HepG2 (cell line): Measurements from ENCODE around the gene LDLRAD2. TPM values are rescaled to one million over a fixed set of nuclear protein-coding genes. Genes with fewer than 3 reads are reported as not detected.

Experiments
- AHDC1 ChIP-seq: sonication (generic); formaldehyde crosslinking; IDR thresholded peaks from 2 replicates; pipeline ENCODE4 v1.5.1; 2020; ENCODE audit warnings: mild to moderate bottlenecking, missing genetic modification reagents, borderline replicate concordance
- BCL6 ChIP-seq: IDR thresholded peaks from 2 replicates; pipeline ENCODE4 v1.6.1; 2016; ENCODE audit warnings: missing genetic modification reagents, missing compliant biosample characterization
- BHLHE40 ChIP-seq: IDR thresholded peaks from 2 replicates; pipeline ENCODE4 v1.6.1; 2011; ENCODE audit warnings: low read length, improper control_type of control experiment
- DR1 ChIP-seq: sonication (generic); formaldehyde crosslinking; IDR thresholded peaks from 2 replicates; pipeline ENCODE4 v1.8.0; 2021; ENCODE audit warnings: mild to moderate bottlenecking, missing genetic modification reagents, inconsistent platforms
- DRAP1 ChIP-seq: IDR thresholded peaks from 2 replicates; pipeline ENCODE4 v1.6.1; 2016; ENCODE audit warnings: missing genetic modification reagents, missing compliant biosample characterization
- FUBP1 ChIP-seq: sonication (generic); formaldehyde crosslinking; IDR thresholded peaks from 2 replicates; pipeline ENCODE4 v1.5.1; 2020; ENCODE audit warnings: missing genetic modification reagents, mild to moderate bottlenecking, borderline replicate concordance
- GATAD2A ChIP-seq: IDR thresholded peaks from 2 replicates; pipeline ENCODE4 v1.6.1; 2016
- HHEX ChIP-seq: IDR thresholded peaks from 2 replicates; pipeline ENCODE4 v1.6.1; 2016; ENCODE audit warnings: control low read depth
- HMG20A ChIP-seq: IDR thresholded peaks from 2 replicates; pipeline ENCODE4 v1.6.1; 2016; ENCODE audit warnings: borderline replicate concordance
- ISL2 ChIP-seq: sonication (generic); formaldehyde crosslinking; IDR thresholded peaks from 2 replicates; pipeline ENCODE4 v1.5.0; 2020; ENCODE audit warnings: missing genetic modification reagents
- KAT8 ChIP-seq: IDR thresholded peaks from 2 replicates; pipeline ENCODE4 v1.6.1; 2016; ENCODE audit warnings: missing genetic modification reagents, missing compliant biosample characterization
- MED8 ChIP-seq: sonication (generic); formaldehyde crosslinking; IDR thresholded peaks from 2 replicates; pipeline ENCODE4 v1.8.1; 2023; ENCODE audit warnings: mild to moderate bottlenecking, missing genetic modification reagents; ENCODE audit not compliant: insufficient replicate concordance
- MIXL1 ChIP-seq: IDR thresholded peaks from 2 replicates; pipeline ENCODE4 v1.6.1; 2016
- MXI1 ChIP-seq: IDR thresholded peaks from 3 replicates; pipeline ENCODE4 v1.6.1; 2012; ENCODE audit warnings: low read depth, low read length, inconsistent platforms, borderline replicate concordance
- NBN ChIP-seq: fragments of 450-650 bp; conservative IDR thresholded peaks from 2 replicates; pipeline ENCODE4 v1.6.1; 2017
- TEAD3 ChIP-seq: optimal IDR thresholded peaks from 2 replicates; pipeline ENCODE3; 2016; ENCODE audit warnings: borderline replicate concordance
- TFE3 ChIP-seq: IDR thresholded peaks from 2 replicates; pipeline ENCODE4 v1.6.1; 2016
- ZBTB43 ChIP-seq: sonication (generic); formaldehyde crosslinking; conservative IDR thresholded peaks from 2 replicates; pipeline ENCODE4 v1.4.0; 2020; ENCODE audit warnings: missing genetic modification reagents
- ZUFSP ChIP-seq: sonication (generic); formaldehyde crosslinking; IDR thresholded peaks from 2 replicates; pipeline ENCODE4 v1.9.0; 2021; ENCODE audit warnings: missing genetic modification reagents, mild to moderate bottlenecking, borderline replicate concordance
- polyA plus RNA-seq, 8 experiments: library from polyadenylated mRNA; depleted of rRNA in 3 of 8; stranded (reverse) in 7 of 8; unstranded in 1 of 8; fragments of >200 nt; fragmentation: Illumina TruSeq in 4 of 8; extraction: Trizol in 4 of 8; gene quantifications; 2 replicates each; pipeline versions ENCODE4 v1.2.1 to v1.2.3, GENCODE V29; 2011 to 2016; ENCODE audit warnings: low read depth in 4 of 8, missing spikeins in 1 of 8, mixed read lengths in 1 of 8; ENCODE audit not compliant: insufficient read depth in 1 of 8
- total RNA-seq, 5 experiments: library from RNA; depleted of rRNA; stranded (reverse); fragments of >200 nt; fragmentation: Illumina TruSeq; extraction: Trizol; gene quantifications; 2 replicates each; pipeline ENCODE4 v1.2.3, GENCODE V29; 2016; ENCODE audit warnings: low read depth in 1 of 5

Gene LDLRAD2
- total and polyA plus RNA-seq, 2 of the 13 experiments (the other 11 are each of a cell fraction or from before 2014, with no cell fraction given): not detected

GRCh38 chr1:21775985-21776562, 36.0 kb upstream of the LDLRAD2 start (continued):
- no peak for TF ChIP-seq ZUFSP
- TF ChIP-seq DR1 (CRISPR knock-in tag): no peak
- TF ChIP-seq GATAD2A (CRISPR knock-in tag): peak; percentile 98
- peak; percentile 66 for TF ChIP-seq ZBTB43 (CRISPR knock-in tag)
- TF ChIP-seq KAT8: peak; percentile 82
- no peak for TF ChIP-seq NBN
- peak; percentile 91 for TF ChIP-seq MIXL1 (CRISPR knock-in tag)
- TF ChIP-seq FUBP1 (CRISPR knock-in tag): no peak
- no peak for TF ChIP-seq MED8 (CRISPR knock-in tag)
- peak; percentile 88 for TF ChIP-seq TFE3 (CRISPR knock-in tag)
- TF ChIP-seq HMG20A (CRISPR knock-in tag): peak; percentile 99
- TF ChIP-seq AHDC1 (CRISPR knock-in tag): peak; percentile 82; the same call in 1 of the 2 replicates
- TF ChIP-seq DRAP1: peak; percentile 28; the same call in 1 of the 2 replicates
- TF ChIP-seq TEAD3 (CRISPR knock-in tag): peak; percentile 90
- peak; percentile 88 for TF ChIP-seq ISL2 (CRISPR knock-in tag)
- TF ChIP-seq BCL6 (CRISPR knock-in tag): peak; percentile 100
- peak; percentile 99 for TF ChIP-seq HHEX (CRISPR knock-in tag)
- TF ChIP-seq MXI1: peak; percentile 24; the same call in 1 of the 3 replicates
- peak; percentile 53; the same call in 1 of the 2 replicates for TF ChIP-seq BHLHE40
